HG02678 (cell line): ENCODE measurements around the gene AGBL1.

Source experiments
- ATAC-seq: cut with Tn5 transposase; IDR thresholded peaks from one replicate; pipeline ENCODE4 v1.9.1; 2021; ENCODE audit warnings: mild to moderate bottlenecking, moderate library complexity; ENCODE audit not compliant: unreplicated experiment

AGBL1 gene

GRCh38 chr15:86316726-86317383, 237.2 kb downstream of the AGBL1 start:
- ATAC-seq: no peak

DNA sequence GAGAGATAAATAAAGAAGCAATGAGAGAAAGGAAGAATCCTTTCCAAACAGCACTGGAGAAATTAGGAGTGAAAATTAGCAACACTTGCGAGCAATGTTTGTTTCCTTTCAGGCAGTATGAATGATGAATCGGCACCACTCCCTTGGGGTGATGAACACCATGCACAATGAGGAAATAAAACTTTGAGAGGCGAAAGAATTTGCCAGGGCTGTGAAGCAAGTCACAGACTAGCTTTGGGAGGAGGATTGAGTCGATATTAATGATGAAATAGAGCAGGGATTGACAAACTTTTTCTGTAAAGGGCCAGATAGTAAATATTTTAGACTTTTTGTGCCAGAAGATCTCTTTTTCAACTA, 237.7 kb downstream of the AGBL1 start:
- ATAC-seq: no peak

- no peak for ATAC-seq
Observed at GRCh38 chr15:86322629-86323028, 243.0 kb downstream of the AGBL1 start.

GRCh38 chr15:86327230-86327865, 247.7 kb downstream of the AGBL1 start:
- ATAC-seq: no peak

- no peak for ATAC-seq
Observed at GRCh38 chr15:86328658-86329057, 249.0 kb downstream of the AGBL1 start.

GRCh38 chr15:86329311-86330013, 249.8 kb downstream of the AGBL1 start:
- no peak for ATAC-seq

GRCh38 chr15:86333819-86334218, 254.1 kb downstream of the AGBL1 start:
- ATAC-seq: no peak

- no peak for ATAC-seq
Observed at GRCh38 chr15:86336051-86336788, 256.5 kb downstream of the AGBL1 start.

GRCh38 chr15:86337071-86337470, 257.4 kb downstream of the AGBL1 start:
- no peak for ATAC-seq

DNA sequence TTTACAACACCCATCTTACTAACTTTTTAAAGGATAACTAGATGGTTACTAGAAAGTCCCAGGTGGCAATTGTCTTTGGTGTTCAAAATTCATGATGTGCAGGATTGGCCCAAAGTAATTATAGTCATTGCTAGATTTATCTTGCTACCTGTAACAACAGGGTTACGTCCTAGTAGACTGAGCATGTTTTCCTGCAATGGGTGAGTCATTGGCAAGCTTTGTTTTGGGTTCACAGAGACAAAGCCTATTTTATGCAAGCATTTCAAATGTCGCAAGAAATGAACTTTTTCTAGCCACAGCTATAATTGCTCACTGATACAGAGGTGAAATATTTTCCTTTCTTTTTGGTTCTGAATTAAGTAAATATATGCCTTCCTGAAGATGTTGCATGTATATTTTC, 267.6 kb downstream of the AGBL1 start:
- ATAC-seq: no peak

GRCh38 chr15:86349565-86349964, 269.9 kb downstream of the AGBL1 start:
- no peak for ATAC-seq

- no peak for ATAC-seq
Observed at GRCh38 chr15:86353213-86353612, 273.5 kb downstream of the AGBL1 start.

GRCh38 chr15:86355361-86355760, 275.7 kb downstream of the AGBL1 start:
- no peak for ATAC-seq

DNA sequence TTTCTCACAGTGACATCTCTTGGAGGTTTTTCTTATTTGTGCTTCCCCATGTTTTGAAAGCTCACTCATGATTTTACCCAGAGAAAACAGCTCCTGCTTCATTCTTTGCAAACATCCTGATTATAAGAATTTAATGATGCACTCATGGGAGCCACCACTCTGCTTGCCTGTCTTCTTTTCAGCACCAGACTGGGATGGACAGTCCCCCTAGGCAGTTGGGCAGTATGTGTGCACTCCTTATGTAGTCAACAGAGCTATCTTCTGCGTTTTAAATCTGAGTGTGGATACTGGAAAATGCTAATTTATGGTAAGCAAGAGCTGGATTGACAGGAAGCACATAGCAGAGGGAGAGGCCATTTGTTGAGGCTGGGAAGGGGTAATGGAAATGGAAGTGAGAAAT, 276.1 kb downstream of the AGBL1 start:
- no peak for ATAC-seq

DNA sequence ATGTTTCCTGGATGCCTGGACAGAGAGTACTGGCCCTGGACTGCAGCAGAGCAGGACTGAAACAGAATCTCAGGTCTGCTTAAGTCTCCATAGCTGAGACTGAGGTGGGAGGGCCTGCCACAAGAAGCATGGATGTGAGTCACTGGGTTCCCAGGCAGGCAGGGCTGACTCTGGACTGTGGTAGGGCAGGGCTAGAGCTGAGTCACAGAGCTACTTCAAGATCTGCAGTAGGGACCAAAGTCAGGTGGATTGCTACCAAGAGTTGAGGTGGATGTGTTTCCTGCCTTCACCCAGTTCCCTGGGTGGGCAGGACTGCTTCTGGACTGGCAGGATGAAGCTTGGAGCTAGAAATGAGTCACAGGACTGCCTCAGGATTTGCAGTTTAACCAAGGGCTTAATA, 282.9 kb downstream of the AGBL1 start:
- ATAC-seq: no peak

GRCh38 chr15:86373147-86373546, 293.5 kb downstream of the AGBL1 start:
- no peak for ATAC-seq

DNA sequence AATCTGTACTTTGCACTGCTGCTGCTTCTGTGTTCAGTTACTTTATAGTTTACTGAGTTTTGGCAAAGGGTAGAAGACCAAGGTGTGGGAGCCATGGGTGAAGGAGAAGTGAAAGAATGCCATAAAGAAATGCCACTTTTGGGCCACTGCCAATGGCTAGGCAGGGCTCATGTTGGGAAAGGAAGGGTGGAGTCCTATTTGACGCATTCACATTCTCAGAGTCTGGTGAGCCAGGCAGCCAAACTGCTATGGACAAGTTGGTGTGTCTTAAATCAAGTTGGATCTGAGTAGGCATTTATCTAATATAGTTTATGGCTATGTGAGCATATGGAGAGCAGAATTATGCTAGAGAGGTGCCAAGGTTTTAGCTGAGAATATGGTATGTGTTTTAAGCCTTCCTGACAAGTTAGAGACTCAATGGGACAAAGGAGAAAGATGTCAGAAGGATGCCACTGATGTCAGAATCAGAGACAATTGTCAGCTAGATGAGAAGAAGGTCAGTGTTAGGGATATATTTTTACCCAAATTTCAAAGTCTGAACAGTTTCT, 296.1 kb downstream of the AGBL1 start:
- ATAC-seq: no peak

GRCh38 chr15:86377914-86378313, 298.2 kb downstream of the AGBL1 start:
- ATAC-seq: no peak

GRCh38 chr15:86382341-86382740, 302.7 kb downstream of the AGBL1 start:
- no peak for ATAC-seq

- ATAC-seq: no peak
Observed at GRCh38 chr15:86383611-86384010, 303.9 kb downstream of the AGBL1 start.

DNA sequence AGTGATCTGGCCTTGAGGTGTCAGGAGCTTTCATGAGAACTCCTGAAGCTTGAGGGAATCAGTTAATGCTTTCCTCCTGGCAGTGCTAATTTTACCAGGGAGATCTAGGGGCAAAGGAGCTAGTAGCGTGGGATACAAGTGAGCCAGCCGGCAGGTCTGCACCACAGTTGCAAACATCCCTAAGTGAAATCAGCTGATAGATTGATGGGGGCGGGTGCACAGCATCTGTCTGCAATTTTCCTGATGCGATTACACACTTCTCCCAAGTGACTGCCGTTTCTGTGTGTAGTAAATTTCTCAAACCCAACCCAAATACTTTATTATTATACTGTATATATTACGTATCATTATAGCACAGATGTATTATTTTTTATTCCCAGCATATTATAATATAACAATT, 304.5 kb downstream of the AGBL1 start:
- no peak for ATAC-seq
